ENCODE data around the gene KANSL2.
"Not testable (repeated sequence)": the region's sequence is repeated elsewhere in the genome, so short reads cannot be mapped to it uniquely, and the experiment has no call there.

The KANSL2 gene, protein sequence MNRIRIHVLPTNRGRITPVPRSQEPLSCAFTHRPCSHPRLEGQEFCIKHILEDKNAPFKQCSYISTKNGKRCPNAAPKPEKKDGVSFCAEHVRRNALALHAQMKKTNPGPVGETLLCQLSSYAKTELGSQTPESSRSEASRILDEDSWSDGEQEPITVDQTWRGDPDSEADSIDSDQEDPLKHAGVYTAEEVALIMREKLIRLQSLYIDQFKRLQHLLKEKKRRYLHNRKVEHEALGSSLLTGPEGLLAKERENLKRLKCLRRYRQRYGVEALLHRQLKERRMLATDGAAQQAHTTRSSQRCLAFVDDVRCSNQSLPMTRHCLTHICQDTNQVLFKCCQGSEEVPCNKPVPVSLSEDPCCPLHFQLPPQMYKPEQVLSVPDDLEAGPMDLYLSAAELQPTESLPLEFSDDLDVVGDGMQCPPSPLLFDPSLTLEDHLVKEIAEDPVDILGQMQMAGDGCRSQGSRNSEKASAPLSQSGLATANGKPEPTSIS

DNA sequence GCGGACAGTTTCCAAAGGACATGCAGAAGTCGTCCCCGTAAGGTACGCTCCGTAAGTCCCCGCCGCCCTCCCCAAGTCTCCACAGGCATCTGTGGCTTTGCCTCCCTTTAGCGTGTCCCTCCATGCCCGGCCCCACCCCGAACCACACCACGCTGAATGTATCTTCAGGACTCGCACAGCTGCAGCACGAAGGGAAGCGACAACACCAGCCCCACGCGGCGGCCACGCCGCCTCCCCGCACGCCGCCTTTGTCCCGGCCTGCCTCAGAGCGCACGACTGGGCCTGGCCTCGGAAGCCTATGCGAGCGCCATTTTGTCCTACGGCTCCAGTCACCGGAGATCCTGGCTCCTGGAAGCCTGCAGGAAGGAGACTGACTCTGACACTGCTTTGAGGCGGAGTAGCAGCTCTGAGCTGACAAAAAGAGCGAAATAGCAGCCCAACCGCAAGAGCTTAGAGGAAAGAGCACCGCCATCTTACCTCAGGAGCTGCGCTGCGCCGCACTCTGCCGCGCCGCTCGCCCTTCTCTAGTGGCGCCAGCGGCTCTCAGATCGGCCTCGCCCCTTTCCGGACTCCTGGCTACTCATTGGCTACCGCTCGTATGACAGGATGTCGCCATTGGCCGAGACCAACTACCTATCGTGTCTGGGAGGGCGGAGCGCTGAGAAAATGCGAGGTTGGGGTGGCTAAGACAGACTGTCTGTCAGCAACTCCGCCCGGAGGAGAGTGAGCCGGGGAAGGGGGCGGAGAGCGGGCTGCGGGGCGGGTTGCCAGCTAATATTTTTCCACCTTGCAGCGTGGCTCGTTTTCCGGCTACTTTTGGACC, at the start of gene KANSL2:
KANSL2 (minus strand) TSS at position 529 of the 823 bp plus-strand sequence. CDS start 606 bp downstream, outside the sequence.
- DNase-seq: peak; percentile 63 to 99 (median 97)

DNA sequence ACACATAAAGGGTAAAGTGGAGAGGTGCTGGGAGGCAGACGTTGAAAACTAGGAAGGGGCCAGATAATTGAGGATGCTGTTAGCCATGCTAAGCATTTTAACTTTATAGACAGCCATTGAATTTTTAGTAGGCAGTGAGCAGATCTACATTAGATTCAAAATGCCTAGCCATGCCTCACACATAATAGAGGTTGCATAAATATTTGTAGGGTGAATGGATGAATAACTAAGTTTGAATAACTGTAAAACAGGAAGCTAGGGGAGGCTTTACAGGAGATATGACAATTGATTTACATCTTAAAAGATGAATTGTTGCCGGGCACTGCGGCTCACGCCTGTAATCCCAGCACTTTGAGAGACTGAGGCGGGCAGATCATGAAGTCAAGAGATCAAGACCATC, 46.8 kb upstream of the KANSL2 start:
- DNase-seq: no peak

DNA sequence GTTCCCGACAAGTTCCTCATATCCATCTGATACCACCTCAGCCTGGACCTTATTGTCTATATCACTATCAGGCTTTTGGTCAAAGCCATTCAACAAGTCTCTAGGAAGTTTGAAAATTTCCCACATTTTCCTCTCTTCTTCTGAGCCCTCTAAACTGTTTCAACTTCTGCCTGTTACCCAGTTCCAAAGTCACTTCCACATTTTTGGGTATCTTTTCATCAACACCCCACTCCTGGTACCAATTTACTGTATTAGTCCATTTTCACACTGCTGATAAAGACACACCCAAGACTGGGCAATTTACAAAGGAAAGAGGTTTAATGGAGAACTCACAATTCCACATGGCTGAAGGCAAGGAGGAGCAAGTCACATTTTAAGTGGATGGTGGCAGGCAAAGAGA, 38.7 kb upstream of the KANSL2 start:
- DNase-seq: not testable (repeated sequence)

DNA sequence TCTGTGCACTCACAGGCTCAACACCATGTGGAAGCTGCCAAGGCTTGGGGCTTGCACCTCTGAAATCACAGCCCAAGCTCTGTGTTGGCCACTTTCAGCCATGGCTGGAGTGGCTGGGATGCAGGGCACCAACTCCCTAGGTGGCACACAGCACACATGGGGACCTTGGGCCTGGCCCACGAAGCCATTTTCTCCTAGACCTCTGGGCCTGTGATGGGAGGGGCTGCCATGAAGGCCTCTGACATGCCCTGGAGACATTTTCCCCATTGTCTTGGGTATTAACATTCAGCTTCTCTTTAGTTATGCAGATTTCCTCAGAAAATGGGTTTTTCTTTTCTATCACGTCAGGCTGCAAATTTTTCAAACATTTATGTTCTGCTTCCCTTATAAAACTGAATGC, 38.1 kb upstream of the KANSL2 start:
- DNase-seq: not testable (repeated sequence)

DNA sequence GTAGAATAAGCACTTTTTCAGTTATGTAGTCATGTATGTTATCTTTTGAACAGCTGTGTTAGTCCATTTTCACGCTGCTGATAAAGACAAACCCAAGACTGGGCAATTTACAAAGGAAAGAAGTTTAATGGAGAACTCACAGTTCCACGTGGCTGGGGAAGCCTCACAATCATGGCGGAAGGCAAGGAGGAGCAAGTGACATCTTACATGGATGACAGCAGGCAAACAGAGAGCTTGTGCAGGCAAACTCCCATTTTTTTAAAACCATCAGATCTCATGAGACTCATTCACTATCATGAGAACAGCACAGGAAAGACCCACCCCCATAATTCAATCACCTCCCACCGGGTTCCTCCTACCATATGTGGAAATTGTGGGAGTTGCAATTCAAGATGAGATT, 37.0 kb upstream of the KANSL2 start:
- not testable (repeated sequence) for DNase-seq

DNA sequence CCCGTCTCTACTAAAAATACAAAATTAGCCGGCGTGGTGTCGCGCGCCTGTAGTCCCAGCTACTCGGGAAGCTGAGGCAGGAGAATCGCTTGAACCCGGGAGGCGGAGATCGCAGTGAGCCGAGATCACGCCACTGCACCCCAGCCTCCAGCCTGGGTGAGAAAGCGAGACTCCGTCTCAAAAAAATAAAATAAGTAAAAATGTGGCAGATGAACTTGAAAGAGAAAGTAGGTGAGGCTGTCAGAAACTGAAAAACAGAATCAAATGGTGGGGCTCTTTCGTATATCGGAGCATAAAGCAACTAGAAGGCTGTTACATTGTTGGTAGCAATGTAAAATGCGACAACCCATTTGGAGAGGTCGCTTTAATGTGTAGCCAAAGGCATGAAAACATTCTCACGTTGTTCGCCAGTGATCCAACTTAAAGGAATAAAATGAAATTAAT, 35.2 kb upstream of the KANSL2 start:
- no peak for DNase-seq

DNA sequence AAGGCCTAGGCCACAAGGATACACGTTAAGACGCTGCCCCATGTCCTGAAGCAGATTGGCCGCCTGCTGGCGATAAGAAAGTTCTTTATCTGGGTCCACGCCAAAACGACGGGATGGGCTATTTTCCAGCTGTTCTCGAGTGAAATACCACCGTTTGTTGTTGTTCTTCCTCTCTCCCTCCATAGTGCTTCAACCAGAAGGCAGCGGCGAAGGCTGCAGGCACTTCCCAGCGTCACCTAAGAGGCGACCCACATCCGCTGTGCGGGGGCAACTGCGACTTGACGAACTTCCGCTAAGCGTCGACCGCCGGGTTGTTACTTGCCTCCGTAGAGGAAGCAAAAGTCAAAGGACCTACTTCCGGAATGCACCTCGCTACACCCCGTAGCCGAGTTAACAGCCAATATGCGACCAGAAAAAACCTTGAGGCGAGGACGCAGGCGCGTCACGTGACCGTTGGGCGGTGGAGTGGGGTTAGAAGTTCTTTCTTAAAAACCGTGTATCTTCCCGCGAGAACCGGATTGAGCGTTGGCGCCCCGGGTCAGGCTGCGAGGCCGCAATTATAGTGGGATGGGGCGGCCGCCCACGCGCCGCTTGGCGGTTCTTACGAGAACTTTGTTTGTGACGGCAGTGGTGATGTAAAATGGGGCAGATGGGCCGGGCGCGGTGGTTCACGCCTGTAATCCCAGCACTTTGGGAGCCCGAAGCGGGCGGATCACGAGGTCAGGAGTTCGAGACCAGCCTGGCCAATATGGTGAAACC, 34.6 kb upstream of the KANSL2 start, which contains the start of gene CCNT1:
CCNT1 (minus strand) TSS at position 215 of the 759 bp plus-strand sequence; CDS start at position 183, 32 bp downstream.
- peak; percentile 79 to 99 (median 96) for DNase-seq

DNA sequence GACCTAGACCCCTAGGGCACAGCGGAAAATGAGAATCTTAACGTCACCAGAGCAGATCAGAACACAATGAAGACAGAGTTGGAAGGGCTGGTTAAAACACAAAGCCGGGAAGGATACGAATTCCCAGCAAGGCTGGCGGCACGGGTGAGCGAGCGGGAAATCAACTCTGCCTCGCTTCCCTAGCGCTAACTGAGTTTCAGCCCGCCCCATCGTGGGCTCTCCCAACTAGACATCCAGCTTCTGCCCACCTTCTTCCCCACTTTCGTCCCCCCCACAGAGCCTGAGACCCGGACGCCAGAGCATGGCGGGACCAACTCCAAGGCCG, 34.1 kb upstream of the KANSL2 start:
- peak in 1 of 56 donors; percentile 37 for DNase-seq

DNA sequence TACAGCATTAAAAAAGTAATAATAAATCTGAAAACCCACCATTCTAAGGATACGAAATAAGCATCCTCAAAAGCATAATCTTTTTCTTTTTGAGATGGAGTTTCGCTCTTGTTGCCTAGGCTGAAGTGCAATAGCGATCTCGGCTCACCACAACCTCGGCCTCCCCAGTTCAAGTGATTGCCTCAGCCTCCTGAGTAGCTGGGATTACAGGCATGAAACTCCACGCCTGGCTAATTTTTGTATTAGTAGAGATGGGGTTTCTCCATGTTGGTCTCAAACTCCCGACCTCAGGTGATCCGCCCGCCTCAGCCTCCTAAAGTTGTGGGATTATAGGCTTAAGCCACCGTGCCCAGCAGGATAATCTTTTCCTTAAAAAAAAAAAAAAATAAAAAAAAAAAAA, 30.2 kb upstream of the KANSL2 start:
- DNase-seq: no peak

DNA sequence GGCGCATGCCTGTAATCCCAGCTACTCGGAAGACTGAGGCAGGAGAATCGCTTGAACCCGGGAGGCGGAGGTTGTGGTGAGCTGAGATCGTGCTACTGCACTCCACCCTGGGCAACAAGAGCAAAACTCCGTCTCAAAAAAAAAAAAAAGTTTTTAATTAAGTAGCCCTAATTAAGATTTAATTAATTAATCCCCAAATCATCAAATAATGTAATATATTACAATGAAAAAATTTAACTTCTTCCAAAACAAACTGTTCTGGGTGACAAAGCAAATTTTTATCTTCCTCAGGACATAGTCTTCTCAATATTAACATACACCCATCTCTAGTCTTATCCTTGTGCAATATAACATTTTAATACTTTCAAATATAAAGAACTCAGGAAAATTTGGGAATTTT, 16.8 kb upstream of the KANSL2 start:
- DNase-seq: not testable (repeated sequence)

DNA sequence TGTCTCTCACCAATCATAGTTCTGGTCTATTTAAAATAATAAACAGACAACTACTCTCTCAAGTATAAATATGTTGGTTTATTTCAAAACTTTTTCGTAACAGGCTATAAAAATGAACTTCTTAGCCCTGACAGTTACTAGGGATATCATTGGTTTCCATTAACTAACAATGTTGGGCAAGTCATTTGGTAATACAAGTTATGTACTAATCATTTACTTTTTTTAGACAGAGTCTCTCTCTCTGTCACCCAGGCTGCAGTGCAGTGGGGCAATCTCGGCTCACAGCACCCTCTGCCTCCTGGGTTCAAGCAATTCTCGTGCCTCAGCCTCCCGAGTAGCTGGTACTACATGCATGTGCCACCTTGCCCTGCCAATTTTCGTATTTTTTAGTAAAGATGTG, 14.6 kb upstream of the KANSL2 start:
- DNase-seq: no peak

DNA sequence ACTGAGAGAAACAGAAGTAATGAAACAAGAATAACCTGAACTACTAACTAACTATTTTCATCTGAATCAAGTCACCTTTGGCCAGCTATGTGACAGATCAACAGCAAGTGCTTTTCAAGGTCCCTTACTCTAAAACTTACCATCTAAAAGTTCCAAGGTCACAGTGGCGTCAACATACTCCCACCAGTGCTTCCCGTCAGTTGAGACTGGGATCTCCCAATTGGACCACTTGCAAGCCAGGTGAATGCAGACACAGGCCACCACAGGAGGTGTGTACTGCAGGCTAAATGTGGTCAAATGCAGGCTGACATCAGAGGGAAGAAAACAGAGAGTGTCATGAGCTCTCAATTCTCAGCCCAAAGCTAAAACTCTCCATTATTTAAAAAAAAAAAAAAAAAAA, 13.8 kb upstream of the KANSL2 start:
- DNase-seq: no peak

DNA sequence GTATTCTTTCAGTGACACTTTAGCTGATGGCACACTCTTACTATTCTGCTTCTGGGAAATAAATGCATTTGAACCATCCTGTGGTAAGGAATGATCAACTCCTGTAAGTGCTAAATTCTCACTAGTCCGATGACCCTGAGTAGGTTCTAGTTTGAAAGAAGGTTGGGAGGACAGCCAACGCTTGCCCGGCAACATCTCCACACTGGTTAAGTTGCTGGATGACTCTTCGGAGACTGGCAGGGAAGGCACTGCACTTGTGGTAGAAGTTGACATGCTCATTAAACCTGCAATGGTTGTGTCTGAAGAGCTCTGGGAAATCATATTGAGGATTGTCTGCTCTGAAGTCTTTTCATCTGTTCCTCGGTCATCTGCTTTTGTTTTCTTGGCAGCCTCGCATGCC, 12.0 kb upstream of the KANSL2 start:
- no peak for DNase-seq

DNA sequence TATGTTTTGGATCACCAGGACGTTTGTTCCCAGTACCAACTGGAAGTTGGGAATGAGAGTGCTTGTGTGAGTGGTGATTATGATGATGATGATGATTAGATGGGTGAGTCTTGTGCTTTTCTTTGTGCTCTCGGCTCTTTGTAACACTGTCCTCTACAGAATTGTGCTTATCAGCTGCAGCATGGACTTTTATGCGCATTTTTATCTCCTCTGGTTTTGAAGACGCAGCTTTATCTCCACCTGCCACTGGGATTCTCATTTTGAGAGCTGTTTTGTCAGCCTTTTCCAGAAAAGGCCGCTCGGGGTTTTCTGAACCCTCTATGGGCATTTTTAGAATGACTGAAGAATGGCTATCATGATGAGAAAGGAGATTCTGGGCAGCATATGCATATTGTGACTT, 11.5 kb upstream of the KANSL2 start:
- DNase-seq: no peak

DNA sequence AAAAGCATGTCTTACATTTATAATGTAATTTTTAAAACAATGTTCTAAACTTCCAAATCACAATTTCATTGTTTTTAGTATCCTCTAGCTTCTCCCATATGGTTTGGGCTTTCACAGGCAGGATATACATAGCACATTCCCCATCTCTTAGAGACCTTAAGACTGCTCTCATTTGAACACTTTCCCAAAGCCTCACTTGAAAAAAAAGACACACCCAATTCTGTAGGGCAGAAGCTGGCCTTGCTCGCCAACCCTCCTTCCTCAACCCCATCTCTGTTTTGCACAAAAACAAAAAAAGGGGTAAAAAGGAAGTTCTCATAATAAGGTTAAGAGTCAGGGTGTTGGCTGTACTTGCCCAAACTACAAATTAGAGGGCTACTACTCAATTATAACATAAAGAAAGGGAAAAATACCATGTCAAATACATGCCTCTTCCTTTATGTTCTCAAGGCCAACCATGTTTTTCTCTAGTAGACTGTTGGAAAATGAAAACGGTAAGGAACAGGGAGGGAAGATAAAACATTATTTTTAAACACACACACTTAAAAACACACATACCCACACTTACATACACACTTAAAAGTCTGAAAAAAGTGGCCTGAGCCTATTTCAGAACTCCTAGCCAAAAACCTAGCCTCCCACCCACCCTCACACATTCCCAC, 9.9 kb upstream of the KANSL2 start:
- no peak for DNase-seq

DNA sequence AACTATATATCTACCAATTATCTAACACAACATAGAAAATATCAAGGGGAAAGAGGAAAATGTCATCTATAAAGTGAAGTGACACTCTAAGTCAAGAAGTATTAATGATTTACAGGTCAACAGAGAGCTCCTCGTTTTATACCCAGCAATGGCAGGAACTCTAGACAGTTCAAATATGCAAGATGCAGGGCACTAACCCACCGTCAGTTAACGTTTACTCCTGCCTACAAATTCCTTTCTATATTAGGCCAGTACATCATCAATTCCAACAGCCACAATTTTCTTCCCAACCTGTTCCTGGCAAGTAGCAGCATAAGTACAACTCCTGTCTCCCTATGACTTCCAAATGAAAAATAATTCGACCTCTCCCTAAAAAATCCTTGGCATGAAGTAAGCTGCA, 9.0 kb upstream of the KANSL2 start:
- no peak for DNase-seq

DNA sequence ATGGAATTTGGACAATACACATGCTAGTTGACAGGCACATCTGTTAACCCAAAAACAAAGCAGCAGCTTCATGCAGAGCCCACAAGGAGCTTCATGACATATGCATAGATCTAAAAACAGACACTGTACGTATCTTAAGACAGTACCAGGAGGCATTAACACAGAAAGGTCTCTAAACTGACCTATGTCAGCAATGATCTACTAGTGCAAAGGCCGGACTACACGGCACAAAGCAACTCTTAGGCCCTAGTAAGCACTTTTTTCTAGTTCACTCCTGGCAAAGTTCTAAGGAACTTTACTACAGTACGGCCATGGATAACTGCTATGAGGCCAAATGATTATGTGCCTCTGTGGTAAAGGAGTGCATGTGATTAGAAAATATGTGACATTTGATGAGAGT, 8.4 kb upstream of the KANSL2 start:
- DNase-seq: no peak

DNA sequence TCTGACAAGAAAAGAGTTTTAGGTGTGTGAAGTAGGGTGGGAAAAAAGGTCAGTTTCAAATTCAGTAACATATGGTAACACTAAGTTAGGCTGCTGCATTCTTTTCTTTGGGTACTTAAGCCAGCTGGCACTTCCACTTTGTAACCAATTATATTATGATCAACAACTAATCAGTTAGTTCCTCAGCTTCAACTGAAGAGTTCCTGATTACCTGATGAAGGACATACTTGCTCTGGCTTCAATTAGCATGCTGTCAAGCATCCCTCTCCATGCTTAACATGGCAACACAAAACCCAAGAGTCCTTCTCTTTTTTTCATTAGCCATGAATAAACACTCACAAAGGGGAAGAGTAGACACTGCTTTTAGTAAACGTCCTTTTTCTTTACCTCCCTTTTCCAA, 6.8 kb upstream of the KANSL2 start:
- DNase-seq: no peak

DNA sequence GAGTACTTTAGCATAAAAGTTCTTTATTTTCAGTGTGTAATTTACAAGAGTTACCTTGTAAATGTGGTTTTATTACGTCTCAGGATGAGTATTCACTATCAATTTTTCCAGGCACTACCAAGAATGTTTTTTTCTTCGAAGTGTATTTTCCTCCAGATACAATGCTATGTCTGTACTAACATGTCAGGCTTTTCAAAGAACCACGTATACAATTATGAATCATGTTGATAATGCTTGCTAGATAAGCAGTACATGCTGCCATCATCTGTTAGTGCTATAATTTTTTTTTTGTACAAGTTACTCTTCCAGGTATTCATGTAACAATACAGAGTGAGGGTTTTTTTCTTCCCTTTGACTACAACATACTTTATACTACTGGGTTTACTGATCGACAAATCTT, 5.6 kb upstream of the KANSL2 start:
- DNase-seq: no peak

DNA sequence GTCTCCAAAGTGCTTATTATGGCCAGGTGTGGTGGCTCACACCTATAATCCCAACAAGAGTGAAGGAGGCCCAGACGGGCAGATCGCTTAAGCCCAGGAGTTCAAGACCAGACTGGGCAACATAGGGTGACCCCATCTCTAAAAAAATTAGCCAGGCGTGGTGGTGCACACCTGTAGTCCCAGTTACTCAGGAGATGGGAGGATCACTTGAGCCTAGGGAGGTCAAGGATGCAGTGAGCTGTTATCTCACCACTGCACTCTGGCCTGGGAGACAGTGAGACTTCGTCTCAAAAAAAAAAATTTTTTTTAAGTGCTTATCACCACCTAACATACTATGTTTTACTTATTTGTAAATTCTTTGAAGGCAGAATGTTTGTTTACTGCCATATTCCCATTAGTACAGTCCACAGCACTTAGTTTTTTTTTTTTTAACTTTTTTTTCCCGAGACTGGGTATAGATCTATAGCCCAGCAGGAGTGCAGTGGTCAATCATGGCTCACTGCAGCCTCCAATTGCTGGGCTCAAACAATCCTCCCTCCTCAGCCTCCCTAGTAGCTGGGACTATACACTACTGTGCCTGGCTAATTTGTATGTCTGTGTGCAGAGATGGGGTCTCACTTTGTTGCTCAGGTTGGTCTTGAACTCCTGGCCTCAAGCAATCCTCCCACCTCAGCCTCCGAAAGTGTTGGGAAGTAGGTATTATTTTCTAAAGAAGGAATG, 4.7 kb upstream of the KANSL2 start:
- DNase-seq: no peak

Data from amygdala (tissue), 56 donors.